GM18498 (cell line): ENCODE measurements around the gene SERPINE1.
"Not testable (repeated sequence)": the region's sequence is repeated elsewhere in the genome, so short reads cannot be mapped to it uniquely, and the experiment has no call there.

Experiments used
- ATAC-seq: cut with Tn5 transposase; IDR thresholded peaks from one replicate; pipeline ENCODE4 v1.9.1; 2021; ENCODE audit warnings: mild to moderate bottlenecking, moderate library complexity; ENCODE audit not compliant: unreplicated experiment

The SERPINE1 gene

GRCh38 chr7:101121991-101122932, 4.6 kb upstream of the SERPINE1 start:
- no peak for ATAC-seq

- no peak for ATAC-seq
Observed at GRCh38 chr7:101122933-101123702, 3.8 kb upstream of the SERPINE1 start.

DNA sequence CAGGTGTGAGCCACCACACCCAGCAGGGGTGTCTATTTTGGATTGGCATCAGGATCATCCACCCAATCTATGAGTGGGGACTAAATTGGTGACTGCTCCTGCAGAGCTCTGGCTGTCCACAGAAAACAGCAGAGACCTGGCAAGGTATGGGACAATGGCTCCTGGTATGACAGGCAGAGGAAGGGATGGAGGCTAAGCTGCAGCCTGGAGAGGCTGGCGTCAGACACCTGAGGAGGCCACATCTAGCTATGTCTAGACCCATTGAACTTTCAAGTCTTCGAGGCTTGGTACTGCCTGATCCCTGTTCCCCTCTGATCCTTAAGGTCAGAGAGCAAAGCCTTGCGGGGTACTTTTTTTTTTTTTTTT, 3.2 kb upstream of the SERPINE1 start:
- no peak for ATAC-seq

- no peak for ATAC-seq
Observed at GRCh38 chr7:101124376-101125056, 2.4 kb upstream of the SERPINE1 start.

GRCh38 chr7:101125989-101126650, 784 bp upstream of the SERPINE1 start:
- peak; percentile 75 for ATAC-seq

DNA sequence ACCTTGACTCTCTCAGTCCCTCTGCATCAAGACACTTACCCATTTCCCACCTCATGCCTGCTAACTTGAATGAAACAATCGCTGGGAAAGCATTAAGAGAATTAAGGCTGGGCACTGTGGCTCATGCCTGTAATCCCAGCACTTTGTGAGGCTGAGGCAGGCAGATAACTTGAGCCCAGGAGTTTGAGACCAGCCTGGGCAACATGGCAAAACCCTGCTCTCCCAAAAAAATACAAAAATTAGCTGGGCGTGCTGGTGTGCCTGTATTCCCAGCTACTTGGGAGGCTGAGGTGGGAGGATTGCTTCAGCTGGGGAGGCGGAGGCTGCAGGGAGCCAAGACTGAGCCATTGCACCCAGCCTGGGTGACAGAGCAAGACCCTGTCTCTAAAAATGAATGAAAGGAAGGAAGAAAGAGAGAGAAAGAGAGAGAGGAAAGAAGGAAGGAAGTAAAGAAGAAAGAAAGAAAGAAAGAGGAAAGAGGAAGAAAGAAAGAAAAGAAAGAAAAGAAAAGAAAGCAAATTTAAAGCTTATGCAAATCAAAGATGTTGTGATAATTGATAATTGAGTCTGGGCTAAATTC, 646 bp downstream of the SERPINE1 start:
- no peak for ATAC-seq

DNA sequence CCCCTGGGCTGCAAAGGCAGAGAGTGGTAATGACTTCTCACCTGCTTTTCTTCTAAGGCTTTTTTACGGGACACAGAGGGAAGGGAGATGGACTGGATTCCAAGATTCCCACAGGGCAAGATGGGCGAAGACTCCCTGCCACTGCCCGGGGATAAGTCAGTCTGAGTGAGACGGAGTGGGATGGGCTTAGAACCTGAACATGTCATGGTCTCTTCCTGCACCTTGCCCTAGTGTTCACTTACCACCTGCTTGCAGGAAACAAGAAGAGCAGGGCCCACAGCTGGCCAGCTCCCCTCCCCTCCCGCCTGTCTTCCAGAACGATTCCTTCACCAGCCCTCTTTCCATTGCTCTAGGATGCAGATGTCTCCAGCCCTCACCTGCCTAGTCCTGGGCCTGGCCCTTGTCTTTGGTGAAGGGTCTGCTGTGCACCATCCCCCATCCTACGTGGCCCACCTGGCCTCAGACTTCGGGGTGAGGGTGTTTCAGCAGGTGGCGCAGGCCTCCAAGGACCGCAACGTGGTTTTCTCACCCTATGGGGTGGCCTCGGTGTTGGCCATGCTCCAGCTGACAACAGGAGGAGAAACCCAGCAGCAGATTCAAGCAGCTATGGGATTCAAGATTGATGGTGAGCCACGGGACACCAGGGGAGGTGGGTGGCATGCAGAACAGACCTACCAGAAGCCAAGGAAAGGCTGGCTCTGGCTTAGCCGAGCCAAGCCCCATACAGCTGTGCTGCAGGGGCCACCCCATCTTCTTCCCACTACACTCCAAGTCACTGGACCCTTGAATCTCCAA, 1.3 kb downstream of the SERPINE1 start:
- ATAC-seq, result no peak

DNA sequence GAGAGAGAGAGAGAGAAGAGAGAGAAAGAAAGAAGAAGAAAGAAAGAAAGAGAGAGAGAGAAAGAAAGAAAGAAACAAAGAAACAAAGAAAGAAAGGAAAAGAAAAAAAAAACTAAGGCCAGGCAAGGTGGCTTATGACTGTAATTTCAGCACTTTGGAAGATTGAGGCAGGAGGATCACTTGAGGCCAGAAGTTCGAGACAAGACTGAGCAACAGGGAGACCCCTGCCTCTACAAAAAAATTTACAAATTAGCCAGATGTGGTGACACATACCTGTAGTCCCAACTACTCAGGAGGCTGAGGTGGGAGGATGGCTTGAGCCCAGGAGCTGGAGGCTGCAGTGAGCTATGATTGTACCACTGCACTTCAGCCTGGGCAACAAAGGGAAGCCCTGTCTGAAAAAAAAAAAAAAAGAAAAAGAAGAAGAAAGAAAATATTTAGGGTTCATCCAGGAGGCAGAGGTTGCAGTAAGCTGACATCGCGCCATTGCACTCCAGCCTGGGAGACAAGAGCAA, 2.8 kb downstream of the SERPINE1 start:
- no peak for ATAC-seq

DNA sequence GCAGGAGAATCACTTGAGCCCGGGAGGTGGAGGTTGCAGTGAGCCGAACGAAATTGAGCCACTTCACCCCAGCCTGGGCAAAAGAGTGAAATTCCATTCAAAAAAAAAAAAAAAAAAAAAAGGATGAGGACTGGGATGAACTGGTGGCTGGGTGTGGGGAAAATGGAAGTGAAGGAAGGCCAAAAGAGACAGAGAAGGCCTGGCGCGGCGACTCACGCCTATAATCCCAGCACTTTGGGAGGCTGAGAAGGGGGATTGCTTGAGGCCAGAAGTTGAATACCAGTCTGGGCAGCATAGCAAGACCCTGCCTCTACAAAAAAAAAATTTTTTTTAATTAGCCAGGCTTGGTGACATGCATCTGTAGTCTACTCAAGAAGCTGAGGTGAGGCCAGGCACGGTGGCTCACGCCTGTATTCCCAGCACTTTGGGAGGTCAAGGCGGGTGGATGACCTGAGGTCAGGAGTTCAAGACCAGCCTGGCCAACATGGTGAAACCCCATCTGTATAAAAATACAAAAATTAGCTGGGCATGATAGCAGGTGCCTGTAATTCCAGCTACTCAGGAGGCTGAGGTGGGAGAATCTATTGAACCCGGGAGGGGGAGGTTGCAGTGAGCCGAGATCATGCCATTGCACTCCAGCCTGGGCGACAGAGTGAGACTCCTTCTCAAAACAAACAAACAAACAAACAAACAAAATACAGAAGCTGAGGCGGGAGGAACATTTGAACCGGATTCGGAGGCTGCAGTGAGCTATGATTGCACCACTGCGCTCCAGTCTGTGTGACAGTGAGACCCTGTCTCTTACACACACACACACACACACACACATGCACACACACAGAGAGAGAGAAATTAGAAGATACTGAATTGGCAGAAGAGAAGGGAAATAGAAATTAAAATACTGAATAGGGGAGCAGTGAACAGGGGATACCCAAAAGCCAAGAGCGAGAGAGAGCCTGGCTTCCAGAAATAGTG, 6.0 kb downstream of the SERPINE1 start:
- not testable (repeated sequence) for ATAC-seq

DNA sequence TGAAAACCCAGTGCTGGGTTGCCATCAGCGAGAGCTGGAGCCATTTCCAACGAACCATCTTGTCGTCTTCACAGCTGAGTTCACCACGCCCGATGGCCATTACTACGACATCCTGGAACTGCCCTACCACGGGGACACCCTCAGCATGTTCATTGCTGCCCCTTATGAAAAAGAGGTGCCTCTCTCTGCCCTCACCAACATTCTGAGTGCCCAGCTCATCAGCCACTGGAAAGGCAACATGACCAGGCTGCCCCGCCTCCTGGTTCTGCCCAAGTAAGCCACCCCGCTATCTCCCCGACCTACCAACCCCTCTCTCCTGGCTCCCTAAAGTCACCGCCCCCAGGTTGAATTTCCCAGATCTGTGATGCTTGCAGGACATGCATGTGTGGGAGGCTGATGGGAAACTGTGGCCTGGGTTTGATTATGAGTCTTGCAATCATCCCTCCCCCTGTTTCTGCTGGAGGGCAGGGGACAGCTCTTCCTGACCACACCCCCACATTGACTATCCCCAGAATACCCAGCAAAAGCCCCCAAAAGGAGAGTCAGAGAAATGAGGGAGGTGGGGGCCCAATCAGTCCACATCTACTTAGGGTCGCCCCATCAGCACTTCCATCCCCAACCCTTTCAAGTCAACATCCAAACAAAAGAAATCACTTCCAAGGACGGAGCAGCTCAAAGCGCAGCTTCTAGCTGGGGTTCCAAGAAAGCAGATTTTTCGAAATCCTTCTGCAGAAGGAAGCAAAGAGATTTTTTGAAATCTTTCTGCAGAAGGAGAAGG, 6.9 kb downstream of the SERPINE1 start:
- ATAC-seq, result no peak

- ATAC-seq, result no peak
Observed at GRCh38 chr7:101134399-101134980, 7.6 kb downstream of the SERPINE1 start.

DNA sequence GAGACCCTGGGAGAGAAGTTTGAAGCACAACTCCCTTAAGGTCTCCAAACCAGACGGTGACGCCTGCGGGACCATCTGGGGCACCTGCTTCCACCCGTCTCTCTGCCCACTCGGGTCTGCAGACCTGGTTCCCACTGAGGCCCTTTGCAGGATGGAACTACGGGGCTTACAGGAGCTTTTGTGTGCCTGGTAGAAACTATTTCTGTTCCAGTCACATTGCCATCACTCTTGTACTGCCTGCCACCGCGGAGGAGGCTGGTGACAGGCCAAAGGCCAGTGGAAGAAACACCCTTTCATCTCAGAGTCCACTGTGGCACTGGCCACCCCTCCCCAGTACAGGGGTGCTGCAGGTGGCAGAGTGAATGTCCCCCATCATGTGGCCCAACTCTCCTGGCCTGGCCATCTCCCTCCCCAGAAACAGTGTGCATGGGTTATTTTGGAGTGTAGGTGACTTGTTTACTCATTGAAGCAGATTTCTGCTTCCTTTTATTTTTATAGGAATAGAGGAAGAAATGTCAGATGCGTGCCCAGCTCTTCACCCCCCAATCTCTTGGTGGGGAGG, 10.8 kb downstream of the SERPINE1 start:
- ATAC-seq, result no peak

- peak; percentile 79 for ATAC-seq
Observed at GRCh38 chr7:101138213-101138870, 11.4 kb downstream of the SERPINE1 start.

DNA sequence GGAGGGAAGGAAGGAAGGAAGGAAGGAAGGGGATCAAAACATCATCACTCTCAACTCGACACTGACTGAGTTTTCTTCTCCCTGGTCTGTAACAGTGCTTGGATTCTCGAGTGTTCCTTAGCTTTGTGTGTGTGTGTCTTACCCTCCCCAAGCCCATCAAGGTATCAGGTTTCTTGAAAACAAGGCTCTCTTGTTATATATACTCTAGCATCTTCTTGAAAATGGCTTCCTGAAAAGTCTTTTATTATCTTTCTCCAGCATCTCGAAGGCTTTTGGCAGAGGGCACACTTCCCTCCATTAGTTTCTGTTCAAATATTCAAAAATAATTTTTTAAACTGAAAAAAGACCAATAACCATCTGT, 13.4 kb downstream of the SERPINE1 start:
- ATAC-seq, result no peak

DNA sequence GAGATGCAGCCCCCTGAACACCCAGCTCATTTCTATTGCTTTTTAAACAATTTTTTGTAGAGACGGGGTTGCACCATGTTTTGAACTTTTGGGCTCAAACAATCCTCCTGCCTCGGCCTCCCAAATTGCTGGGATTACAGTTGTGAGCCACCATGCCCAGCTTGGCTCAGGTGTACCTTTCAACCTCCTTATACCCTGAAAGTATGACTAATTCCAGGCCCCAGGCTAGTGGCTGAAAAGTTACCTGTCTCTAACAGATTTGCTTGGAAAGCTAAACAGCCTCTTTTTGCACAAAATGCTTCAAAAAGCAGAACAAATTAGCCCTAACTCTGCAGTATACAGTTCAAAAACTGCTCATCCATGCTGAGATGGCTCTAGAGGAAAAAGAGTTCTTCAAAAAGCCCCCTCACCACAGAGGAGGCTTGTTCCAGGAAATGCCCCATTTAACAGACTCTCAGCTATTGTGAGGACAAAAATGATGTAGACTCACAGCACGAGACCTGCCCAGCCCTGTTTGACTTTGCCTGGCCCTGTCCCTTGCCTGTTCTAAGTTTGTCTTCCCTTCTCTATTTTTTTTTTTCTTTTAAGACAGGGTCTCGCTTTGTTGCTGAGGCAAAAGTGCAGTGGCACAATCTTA, 14.0 kb downstream of the SERPINE1 start:
- ATAC-seq, result no peak
